HCEC 1CT (cell line): ENCODE results near the gene C1orf87.

Experiments used
- DNase-seq: peaks from one replicate; pipeline ENCODE4 v3.0.0-alpha.2; 2017

Gene C1orf87

GRCh38 chr1:60055336-60055735, 18.2 kb downstream of the C1orf87 start:
- no peak for DNase-seq

- no peak for DNase-seq
These were observed 19.2 kb downstream of the C1orf87 start for GRCh38 chr1:60054374-60054773.

- DNase-seq: no peak
These were observed 21.0 kb downstream of the C1orf87 start for GRCh38 chr1:60052601-60053000.

GRCh38 chr1:60051191-60051590, 22.4 kb downstream of the C1orf87 start:
- no peak for DNase-seq

GRCh38 chr1:60049188-60049587, 24.4 kb downstream of the C1orf87 start:
- no peak for DNase-seq

- no peak for DNase-seq
These were observed 28.7 kb downstream of the C1orf87 start for GRCh38 chr1:60044881-60045280.

GRCh38 chr1:60041783-60042182, 31.8 kb downstream of the C1orf87 start:
- DNase-seq: no peak

- DNase-seq: no peak
These were observed 35.9 kb downstream of the C1orf87 start for GRCh38 chr1:60037669-60038068.

- no peak for DNase-seq
These were observed 36.6 kb downstream of the C1orf87 start for GRCh38 chr1:60036856-60037460.

- no peak for DNase-seq
These were observed 37.6 kb downstream of the C1orf87 start for GRCh38 chr1:60035921-60036320.

- DNase-seq: no peak
These were observed 38.6 kb downstream of the C1orf87 start for GRCh38 chr1:60034999-60035398.

GRCh38 chr1:60033066-60033465, 40.5 kb downstream of the C1orf87 start:
- no peak for DNase-seq

GRCh38 chr1:60031146-60031545, 42.4 kb downstream of the C1orf87 start:
- DNase-seq: no peak

- no peak for DNase-seq
These were observed 48.0 kb downstream of the C1orf87 start for GRCh38 chr1:60025552-60025951.

- no peak for DNase-seq
These were observed 55.9 kb downstream of the C1orf87 start for GRCh38 chr1:60017508-60018205.

- no peak for DNase-seq
These were observed 62.9 kb downstream of the C1orf87 start for GRCh38 chr1:60010690-60011089.

GRCh38 chr1:60008500-60008899, 65.1 kb downstream of the C1orf87 start:
- DNase-seq: no peak

GRCh38 chr1:60000625-60001024, 72.9 kb downstream of the C1orf87 start:
- no peak for DNase-seq

GRCh38 chr1:59999746-60000145, 73.8 kb downstream of the C1orf87 start:
- no peak for DNase-seq

- no peak for DNase-seq
These were observed 74.6 kb downstream of the C1orf87 start for GRCh38 chr1:59999006-59999405.

- DNase-seq: no peak
These were observed 76.0 kb downstream of the C1orf87 start for GRCh38 chr1:59997479-59998115.

- DNase-seq: no peak
These were observed 79.0 kb downstream of the C1orf87 start for GRCh38 chr1:59994302-59995198.
